Skeletal muscle satellite cell (primary cell): Measurements from ENCODE around the gene CTXN3.

Experiments used
- H3K27me3 ChIP-seq: 2 replicates; pipeline ENCODE4 v1.7.0; 2013; ENCODE audit warnings: low read length; ENCODE audit not compliant: control insufficient read depth, insufficient read depth
- H3K36me3 ChIP-seq: 2 replicates; pipeline ENCODE4 v1.7.0; 2013; ENCODE audit warnings: mild to moderate bottlenecking, control low read depth, low read length; ENCODE audit not compliant: insufficient read depth
- H3K4me1 ChIP-seq: 2 replicates; pipeline ENCODE4 v1.7.0; 2013; ENCODE audit warnings: low read length; ENCODE audit not compliant: control insufficient read depth, insufficient read depth
- H3K4me2 ChIP-seq: 2 replicates; pipeline ENCODE4 v1.7.0; 2013; ENCODE audit warnings: mild to moderate bottlenecking, low read length
- H3K4me3 ChIP-seq: 2 replicates; pipeline ENCODE4 v1.7.0; 2013; ENCODE audit warnings: low read length
- H3K9ac ChIP-seq: 2 replicates; pipeline ENCODE4 v1.7.0; 2013; ENCODE audit warnings: mild to moderate bottlenecking, low read depth, low read length, moderate library complexity
- H3K9me3 ChIP-seq: replicated peaks from 2 replicates; pipeline ENCODE4 v1.7.0; 2013; ENCODE audit warnings: mild to moderate bottlenecking, control low read depth, low read length

The CTXN3 gene

DNA sequence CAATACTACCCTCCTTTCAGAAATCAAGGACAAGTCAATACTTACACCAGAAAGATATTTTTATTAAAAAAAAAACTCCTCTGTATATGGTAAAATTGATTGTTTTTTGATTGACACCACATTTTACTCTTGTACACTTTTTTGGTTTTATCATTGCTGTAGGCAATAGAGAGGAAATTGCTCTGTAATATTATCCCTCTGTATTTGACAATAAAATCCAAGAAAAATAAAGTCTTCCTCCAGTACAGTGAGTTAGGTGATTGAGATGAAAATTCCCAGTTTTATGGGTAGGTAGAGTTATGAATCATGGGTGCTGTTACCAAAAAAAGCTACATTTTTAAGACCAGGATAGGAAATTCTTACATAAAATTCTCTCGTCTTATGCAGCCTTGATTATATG, 31.7 kb downstream of the CTXN3 start:
- Histone ChIP-seq H3K9ac (no peak overlapping the region), H3K9me3 (no peaks in the 10 kb centered on the region), H3K36me3 (no peaks in the 10 kb centered on the region), H3K27me3 (no peaks in the 10 kb centered on the region), H3K4me3 (no peak overlapping the region), H3K4me1 (peaks cover 4% of the 10 kb centered on the region), H3K4me2 (no peak overlapping the region)

DNA sequence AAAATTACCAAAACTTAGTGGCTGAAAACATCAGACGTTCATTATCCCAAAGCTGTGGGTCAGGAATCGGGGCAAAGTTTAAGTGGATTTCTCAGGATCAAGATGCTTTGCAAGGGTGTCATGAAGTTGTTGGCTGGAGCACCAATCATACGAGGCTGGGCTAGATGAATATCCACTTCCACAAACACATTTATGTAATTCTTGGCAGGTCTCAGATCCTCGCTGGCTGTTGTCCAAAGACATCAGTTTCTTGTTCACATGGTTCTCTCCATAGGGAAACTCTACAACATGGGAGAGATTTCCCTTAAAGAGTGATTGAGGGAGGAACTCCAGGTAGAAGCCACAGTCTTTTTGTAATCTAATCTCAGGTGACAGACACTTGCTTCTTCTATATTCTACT, 34.1 kb downstream of the CTXN3 start:
- Histone ChIP-seq H3K36me3 (no peaks in the 10 kb centered on the region), H3K9me3 (no peaks in the 10 kb centered on the region), H3K9ac (no peak overlapping the region), H3K27me3 (no peaks in the 10 kb centered on the region), H3K4me2 (no peak overlapping the region), H3K4me1 (peaks cover 9% of the 10 kb centered on the region), H3K4me3 (no peak overlapping the region)

DNA sequence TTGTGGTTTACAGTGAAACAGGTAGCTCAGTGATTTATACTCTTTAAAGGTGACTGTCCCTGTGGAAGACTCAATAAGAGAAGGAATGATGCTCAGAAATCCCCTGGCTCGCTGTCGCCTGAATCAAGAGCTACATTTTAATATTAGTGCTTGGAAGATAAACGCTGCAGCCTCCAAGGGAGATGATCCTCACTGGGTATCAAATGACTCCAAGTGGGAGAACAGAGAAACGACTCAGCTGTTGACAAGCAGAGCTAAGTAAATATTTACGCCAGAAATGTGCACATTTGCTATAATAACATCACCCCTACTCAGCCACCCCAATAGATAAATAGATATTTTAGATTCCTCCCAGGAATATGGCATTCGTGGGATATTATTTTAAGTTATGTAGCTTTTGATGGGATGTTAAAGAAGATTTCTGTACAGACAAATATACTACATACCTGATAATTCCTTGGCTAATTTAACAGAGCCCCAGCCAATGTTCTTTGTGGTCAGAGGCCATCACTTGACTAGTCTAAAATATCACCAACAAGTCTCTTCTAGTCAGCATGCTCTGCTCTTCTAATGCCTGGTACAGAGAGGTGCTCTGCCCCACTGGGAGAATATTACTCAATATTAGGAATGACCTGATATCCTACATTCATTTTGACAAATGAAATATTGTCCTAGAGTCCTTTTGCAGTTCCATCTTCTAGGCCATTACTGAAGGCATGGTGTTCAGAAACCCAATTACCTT, 36.0 kb downstream of the CTXN3 start:
- Histone ChIP-seq H3K36me3 (no peaks in the 10 kb centered on the region), H3K9ac (no peak overlapping the region), H3K4me3 (no peak overlapping the region), H3K4me2 (no peak overlapping the region), H3K9me3 (no peaks in the 10 kb centered on the region), H3K27me3 (no peaks in the 10 kb centered on the region), H3K4me1 (peaks cover 9% of the 10 kb centered on the region)

DNA sequence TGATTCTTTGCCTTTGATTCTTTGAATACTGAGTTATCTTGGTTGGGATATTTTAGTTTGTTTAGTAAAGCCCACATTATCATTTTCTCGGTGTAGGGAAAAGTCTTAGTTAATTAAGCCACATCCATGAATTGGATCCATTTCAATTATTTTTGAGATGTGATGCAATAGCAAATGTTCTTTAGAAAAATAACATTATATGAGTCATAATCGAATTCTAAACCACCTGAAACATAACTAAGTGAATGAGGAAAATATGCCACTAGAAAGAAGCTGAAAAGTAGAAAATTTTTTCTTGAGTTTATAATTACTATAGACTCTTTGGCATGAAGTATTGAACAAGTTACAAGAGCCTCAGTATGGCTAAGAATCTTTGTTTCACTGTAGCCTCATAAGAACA, 36.8 kb downstream of the CTXN3 start:
- H3K9me3 ChIP-seq: no peaks in the 10 kb centered on the region
- H3K4me2 ChIP-seq: no peak overlapping the region
- H3K9ac ChIP-seq: no peak overlapping the region
- H3K4me1 ChIP-seq: peaks cover 9% of the 10 kb centered on the region
- H3K36me3 ChIP-seq: no peaks in the 10 kb centered on the region
- H3K27me3 ChIP-seq: no peaks in the 10 kb centered on the region
- H3K4me3 ChIP-seq: no peak overlapping the region

DNA sequence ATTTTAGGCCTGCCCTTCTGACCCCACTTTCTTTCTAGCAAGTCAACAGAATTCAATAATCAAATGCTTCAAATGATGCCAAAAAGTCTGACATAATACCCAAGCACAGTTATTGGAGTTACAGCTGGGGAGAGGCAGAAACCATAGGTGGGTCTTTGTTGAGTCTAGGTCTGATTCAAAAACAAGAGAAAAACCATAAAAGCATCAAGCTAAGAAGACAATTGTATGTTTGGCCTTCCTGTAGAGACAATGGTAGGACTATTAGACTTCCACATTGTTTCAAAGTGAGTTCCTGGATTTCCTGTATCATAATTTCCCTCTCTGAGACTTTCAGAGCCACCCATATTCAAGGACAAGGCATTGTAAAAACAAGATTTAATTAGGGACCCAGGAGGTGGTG, 37.5 kb downstream of the CTXN3 start:
- Histone ChIP-seq H3K36me3 (no peaks in the 10 kb centered on the region), H3K9me3 (no peaks in the 10 kb centered on the region), H3K4me2 (no peak overlapping the region), H3K4me1 (peaks cover 9% of the 10 kb centered on the region), H3K27me3 (no peaks in the 10 kb centered on the region), H3K9ac (no peak overlapping the region), H3K4me3 (no peak overlapping the region)

- Histone ChIP-seq H3K4me3 (no peak overlapping the region), H3K4me1 (no peaks in the 10 kb centered on the region), H3K9me3 (no peaks in the 10 kb centered on the region), H3K9ac (no peak overlapping the region), H3K27me3 (no peaks in the 10 kb centered on the region), H3K36me3 (no peaks in the 10 kb centered on the region), H3K4me2 (no peak overlapping the region)
Observed at GRCh38 chr5:127694518-127695171, 45.8 kb downstream of the CTXN3 start.

DNA sequence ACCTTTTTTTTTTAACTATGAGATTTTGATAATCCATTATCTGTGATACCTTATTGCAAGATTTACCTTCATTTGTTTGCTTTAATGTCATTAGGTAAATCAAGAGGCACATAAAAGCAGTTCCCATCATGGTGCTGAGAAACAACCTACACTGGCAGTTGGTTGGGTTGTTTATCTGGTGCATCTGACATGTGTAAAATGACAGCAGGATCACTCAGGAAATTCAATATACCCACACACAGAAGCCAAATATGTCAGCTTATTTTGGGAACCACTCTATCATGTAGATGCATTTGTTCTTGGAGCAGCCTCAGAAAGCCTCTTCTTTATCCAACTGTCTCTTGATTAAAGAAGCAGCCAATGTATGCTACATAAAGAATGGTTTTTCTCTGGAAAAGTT, 46.5 kb downstream of the CTXN3 start:
- Histone ChIP-seq H3K4me1 (no peaks in the 10 kb centered on the region), H3K36me3 (no peaks in the 10 kb centered on the region)

DNA sequence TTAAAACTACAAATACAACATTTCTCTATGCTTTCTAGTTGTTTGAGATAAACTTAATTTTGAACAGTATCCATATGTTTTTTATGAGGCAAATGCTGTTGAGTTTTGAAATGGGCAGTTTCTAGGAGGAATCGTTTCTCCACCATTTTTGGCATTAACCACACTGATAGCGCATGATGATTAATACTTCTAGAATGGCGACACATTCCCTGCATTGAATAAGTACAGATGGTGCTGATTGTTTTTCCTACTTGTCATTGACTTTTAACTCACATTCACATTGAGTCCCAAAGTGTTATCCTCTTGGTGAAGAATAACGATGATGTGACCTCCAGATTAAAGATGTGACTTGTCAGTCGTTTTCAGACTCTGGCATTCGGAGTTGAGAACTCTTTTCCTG, 47.8 kb downstream of the CTXN3 start:
- H3K36me3 ChIP-seq: no peaks in the 10 kb centered on the region
- no peak overlapping the region for H3K4me2 ChIP-seq
- H3K27me3 ChIP-seq: no peaks in the 10 kb centered on the region
- H3K9ac ChIP-seq: no peak overlapping the region
- no peak overlapping the region for H3K4me3 ChIP-seq
- H3K9me3 ChIP-seq: no peaks in the 10 kb centered on the region
- H3K4me1 ChIP-seq: no peaks in the 10 kb centered on the region

More for the DNA sequence above, 46.5 kb downstream of the CTXN3 start:
- Histone ChIP-seq H3K4me3 (no peak overlapping the region), H3K9ac (no peak overlapping the region), H3K27me3 (no peaks in the 10 kb centered on the region), H3K4me2 (no peak overlapping the region), H3K9me3 (no peaks in the 10 kb centered on the region)

- no peak overlapping the region for H3K4me2 ChIP-seq
- H3K4me3 ChIP-seq: no peak overlapping the region
- no peaks in the 10 kb centered on the region for H3K27me3 ChIP-seq
- H3K4me1 ChIP-seq: no peaks in the 10 kb centered on the region
- no peaks in the 10 kb centered on the region for H3K36me3 ChIP-seq
- no peak overlapping the region for H3K9ac ChIP-seq
- H3K9me3 ChIP-seq: no peaks in the 10 kb centered on the region
Observed at GRCh38 chr5:127697894-127698600, 49.2 kb downstream of the CTXN3 start.

- Histone ChIP-seq H3K27me3 (no peaks in the 10 kb centered on the region), H3K36me3 (no peaks in the 10 kb centered on the region), H3K9me3 (no peaks in the 10 kb centered on the region), H3K9ac (no peak overlapping the region), H3K4me1 (no peaks in the 10 kb centered on the region), H3K4me3 (no peak overlapping the region), H3K4me2 (no peak overlapping the region)
Observed at GRCh38 chr5:127699416-127699815, 50.5 kb downstream of the CTXN3 start.

- Histone ChIP-seq H3K27me3 (no peaks in the 10 kb centered on the region), H3K4me2 (no peak overlapping the region), H3K9me3 (no peaks in the 10 kb centered on the region), H3K36me3 (no peaks in the 10 kb centered on the region), H3K4me3 (no peak overlapping the region), H3K4me1 (peaks cover 5% of the 10 kb centered on the region), H3K9ac (no peak overlapping the region)
Observed at GRCh38 chr5:127700237-127700766, 51.4 kb downstream of the CTXN3 start.
